ENCODE results near the gene IL18BP.

The IL18BP gene

GRCh38 chr11:71997594-71997993, 1.1 kb upstream of the IL18BP start:
- no peak for DNase-seq

DNA sequence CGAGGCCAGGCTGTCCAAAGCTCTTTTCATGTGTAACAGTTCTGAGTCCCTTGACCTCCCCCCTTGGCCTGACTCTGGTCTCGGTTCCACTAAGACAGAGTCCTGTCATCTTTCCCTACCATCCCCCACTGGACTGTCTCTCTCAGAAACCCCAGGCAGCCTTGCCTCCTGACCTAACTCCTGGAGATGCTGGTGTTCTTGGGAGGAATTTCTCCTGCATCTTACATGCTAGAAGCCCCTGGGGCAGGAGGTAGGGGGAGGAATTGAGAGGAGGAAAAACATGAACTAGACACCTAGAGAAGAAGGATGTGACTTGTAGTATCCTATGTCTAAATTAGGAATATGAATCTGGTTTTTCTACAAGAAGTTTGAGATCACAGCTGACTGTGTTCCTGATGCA, 648 bp upstream of the IL18BP start:
- DNase-seq: no peak

- no peak for DNase-seq
Measured at GRCh38 chr11:71999362-71999761, 653 bp downstream of the IL18BP start.

DNA sequence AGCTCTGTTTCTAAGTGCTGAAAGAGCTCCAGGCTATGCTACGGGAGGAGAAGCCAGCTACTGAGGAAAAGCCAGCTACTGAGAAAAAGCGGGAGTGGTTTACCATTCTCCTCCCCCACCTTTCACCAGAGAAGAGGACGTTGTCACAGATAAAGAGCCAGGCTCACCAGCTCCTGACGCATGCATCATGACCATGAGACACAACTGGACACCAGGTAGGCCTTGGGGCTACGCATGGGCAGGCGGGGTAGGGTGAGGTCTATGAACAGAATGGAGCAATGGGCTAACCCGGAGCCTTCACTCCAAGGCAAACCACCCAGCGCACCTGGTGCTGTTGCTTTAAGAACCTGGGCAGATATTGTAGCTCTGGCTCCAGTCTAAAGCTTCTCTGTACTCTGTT, 1.1 kb downstream of the IL18BP start:
- DNase-seq: no peak

- no peak for DNase-seq
Measured at GRCh38 chr11:72000202-72000867, 1.6 kb downstream of the IL18BP start.

DNA sequence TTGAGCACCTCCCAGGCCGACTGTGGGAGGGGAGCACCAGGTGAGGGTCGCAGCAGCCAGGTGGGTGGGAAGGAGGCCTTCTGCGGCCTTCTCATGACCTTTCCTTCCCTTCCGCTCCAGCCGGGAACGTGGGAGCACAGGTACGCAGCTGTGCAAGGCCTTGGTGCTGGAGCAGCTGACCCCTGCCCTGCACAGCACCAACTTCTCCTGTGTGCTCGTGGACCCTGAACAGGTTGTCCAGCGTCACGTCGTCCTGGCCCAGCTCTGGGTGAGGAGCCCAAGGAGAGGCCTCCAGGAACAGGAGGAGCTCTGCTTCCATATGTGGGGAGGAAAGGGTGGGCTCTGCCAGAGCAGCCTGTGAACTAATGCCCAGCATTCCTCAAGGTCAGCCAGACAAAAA, 2.6 kb downstream of the IL18BP start:
- DNase-seq: no peak

DNA sequence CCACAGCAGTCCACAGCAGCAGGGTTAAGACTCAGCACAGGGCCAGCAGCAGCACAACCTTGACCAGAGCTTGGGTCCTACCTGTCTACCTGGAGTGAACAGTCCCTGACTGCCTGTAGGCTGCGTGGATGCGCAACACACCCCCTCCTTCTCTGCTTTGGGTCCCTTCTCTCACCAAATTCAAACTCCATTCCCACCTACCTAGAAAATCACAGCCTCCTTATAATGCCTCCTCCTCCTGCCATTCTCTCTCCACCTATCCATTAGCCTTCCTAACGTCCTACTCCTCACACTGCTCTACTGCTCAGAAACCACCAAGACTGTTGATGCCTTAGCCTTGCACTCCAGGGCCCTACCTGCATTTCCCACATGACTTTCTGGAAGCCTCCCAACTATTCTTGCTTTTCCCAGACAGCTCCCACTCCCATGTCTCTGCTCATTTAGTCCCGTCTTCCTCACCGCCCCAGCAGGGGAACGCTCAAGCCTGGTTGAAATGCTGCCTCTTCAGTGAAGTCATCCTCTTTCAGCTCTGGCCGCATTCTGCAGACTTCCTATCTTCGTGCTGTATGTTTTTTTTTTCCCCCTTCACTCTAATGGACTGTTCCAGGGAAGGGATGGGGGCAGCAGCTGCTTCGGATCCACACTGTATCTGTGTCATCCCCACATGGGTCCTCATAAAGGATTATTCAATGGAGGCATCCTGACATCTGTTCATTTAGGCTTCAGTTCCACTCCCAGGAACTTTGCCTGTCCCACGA, 3.3 kb downstream of the IL18BP start:
- DNase-seq: no peak

DNA sequence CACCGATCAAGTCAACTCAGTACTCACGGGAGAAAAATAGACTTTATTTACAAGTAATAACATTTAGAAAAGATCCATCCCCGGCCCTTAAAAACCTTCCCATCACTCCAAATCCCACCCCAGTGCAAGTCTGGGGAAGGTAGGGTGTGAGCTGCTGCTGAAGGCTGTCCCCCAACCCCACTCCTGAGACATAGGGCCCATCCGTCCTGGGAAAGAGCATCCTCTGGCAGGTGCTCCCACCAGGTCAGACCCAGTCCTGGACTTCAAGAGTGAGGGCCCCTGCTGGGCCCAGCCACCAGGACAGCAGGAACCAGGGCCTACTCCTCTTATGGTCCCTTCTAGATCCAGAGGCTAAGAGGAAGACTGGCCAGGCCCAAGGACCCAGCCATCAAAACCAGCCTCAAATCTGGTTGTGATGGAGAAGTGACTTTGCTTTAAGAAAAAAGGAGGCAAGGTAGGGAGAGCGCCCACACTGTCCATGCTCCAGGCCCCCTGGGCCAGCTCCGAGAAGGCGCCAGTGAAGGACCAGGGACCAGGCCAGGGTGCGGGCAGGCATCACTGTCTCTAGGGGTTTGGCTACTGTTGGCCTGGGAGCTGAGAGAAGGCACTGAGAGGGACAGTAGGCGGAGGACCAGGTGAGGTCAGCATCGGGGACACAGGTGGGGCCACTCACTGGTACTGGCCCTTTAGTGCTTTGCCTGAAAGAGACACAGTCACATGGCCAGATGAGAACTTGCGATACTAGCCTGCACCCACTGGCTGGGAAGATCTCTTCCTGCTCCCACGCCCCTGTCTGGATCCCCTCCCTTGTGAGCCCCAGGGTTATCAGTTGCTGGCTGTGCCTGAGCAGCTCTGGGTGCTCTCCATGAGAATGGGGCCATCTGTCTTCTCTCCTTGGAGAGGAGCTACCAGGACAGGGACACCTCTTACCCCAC, 4.4 kb downstream of the IL18BP start:
- no peak for DNase-seq

DNA sequence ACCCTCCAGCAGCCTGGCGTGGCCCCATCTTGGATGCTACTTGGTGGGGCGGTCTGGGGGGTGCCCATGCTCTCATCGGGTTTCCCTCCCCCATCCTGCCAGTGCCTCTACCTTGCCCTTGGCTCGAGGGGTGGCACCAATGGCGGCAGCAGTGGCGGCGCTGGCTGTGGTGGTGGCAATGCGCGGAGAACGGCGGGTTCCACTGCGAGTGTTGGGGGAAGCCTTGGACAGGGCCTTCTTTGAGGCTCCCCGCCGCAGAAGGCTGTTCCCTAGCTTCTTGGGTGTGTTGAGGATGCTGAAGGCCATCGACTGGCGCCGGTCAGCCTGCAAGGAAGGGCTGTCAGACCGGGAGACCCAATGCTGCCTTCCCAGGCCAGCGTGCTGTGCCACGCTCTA, 5.1 kb downstream of the IL18BP start:
- no peak for DNase-seq

- no peak for DNase-seq
Measured at GRCh38 chr11:72004515-72005346, 6.0 kb downstream of the IL18BP start.

GRCh38 chr11:72005347-72006260, 6.9 kb downstream of the IL18BP start:
- DNase-seq: no peak

- no peak for DNase-seq
Measured at GRCh38 chr11:72006309-72007088, 7.8 kb downstream of the IL18BP start.

DNA sequence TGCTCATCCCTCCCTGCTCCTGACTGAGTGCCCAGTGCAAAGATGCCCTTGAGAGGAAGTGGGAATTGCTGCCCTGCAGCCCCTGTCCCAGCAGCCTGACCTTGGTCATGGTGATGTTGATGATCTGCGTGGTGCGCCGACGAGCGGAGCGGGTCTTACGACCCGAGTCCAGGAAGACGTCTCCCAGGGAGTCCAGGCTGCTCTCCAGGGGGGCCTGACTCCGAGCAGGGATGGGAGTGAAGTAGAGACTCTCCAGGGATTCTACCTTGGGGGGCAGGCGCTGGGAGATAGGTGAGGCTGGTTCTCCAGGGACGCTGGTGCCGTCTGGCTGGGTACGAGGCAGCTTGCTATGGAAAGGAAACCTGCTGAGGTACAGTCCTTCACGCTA, 8.4 kb downstream of the IL18BP start:
- no peak for DNase-seq

DNA sequence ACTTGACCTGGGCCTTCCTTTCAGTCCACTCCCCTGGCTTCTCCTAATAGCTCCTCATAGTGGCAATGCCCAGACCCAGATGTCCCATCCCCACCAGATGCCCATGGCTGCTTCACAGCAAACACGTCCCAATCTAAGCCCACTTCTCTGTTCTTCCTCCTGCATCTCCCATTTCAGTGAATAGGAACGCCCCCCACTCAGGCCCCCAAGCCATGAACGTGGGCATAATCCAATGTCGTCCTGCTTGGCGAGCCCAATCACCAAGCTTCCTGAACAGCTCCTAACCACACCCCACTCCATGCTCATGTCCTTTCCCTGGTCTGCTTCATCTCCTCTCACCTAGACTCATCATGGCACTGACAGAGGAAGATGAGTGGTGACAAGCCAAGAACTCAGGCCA, 8.9 kb downstream of the IL18BP start:
- no peak for DNase-seq

DNA sequence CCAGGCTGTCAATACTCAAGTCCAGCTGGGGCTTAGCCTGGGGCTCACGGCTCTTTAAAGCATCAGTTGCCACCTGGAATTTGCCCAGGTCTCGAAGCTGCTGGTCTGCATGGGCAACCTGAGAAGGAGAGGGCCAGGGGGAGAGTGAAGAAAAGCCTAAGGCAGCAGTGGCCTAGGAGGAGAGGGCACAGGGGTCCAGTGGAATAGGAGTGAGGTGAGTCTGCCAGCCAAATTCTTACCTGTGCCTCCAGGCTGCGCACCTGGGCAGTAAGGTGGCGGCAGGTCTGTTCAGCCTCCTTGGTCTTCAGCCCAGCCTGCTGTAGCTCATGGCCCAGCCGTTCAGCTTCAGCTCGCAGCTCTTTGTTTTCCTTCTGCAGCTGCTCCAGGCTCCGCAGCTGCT, 10.0 kb downstream of the IL18BP start:
- no peak for DNase-seq

DNA sequence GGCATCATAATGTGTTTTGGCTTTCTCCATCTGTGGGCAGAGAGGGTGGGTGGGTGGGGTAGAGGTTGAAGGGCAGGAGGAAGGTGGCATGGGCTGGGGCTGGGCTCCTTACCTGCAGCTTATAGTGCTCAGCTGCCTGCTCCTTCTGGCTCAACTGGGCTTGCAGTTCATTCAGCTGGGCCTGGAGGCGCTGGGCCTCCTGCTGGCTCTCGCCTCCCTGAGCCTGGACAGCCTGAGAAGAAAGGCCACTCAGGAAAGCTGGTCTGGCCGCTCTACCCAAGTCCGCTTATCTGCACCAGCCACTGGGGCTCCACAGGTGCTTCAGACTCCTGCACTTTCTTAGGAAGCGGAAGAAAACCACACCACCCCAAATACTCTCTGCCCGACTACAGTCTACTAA, 10.4 kb downstream of the IL18BP start:
- DNase-seq: no peak

- DNase-seq: no peak
Measured at GRCh38 chr11:72010529-72011233, 12.0 kb downstream of the IL18BP start.

GRCh38 chr11:72012091-72012630, 13.5 kb downstream of the IL18BP start:
- no peak for DNase-seq

DNA sequence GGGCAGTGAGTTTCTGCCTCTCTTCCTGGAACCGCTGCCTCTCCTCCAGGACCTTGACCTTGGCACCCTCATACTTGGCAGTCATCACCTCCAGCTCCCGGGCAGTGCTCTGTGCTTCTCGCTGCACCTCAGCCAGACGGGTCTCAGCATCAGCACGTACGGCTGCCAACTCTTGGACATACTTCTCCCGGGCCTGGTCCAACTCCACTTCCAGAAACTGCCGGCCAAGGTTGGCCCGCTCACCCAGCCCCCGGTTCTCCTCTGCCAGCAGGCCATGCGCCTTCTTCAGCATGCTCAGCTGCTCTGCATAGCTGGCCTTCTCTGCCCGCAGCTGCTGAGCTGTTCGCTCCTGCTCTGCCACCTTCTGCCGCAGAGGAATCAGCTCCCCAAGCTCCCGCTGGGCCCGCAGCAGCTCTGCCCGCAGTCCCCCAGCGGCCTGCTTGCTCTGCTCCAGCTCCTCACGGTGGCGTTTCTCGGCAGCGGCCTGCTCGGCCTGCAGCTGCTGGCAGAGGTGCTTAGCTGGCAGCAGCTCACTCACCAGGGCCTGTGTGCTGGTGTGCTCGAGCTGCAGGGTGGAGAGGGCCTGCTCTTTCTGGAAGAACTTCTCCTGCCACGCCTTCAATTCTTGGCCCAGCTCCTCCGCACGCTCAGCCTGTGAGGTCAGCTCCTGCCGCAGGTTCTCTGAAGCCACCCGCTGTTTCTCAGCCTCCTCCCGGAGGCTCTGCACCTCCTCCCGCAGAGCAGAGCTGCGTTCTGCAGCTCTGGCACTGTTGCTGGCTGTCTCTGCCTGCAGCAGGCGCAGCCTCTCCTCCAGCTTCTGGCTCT, 14.4 kb downstream of the IL18BP start:
- no peak for DNase-seq
